Omental fat pad (tissue), 4 donors: ENCODE data around the gene DSE. TPM values are rescaled to one million over a fixed set of nuclear protein-coding genes. Genes with fewer than 3 reads are reported as not detected.

Source experiments
- ATAC-seq: fragments of 150-250 bp; one replicate; pipeline ENCODE4 v1.9.1; 2016; ENCODE audit warnings: mild to moderate bottlenecking, moderate library complexity; ENCODE audit not compliant: low FRiP score
- DNase-seq: peaks from one replicate; pipeline ENCODE4 v3.0.0-alpha.2; 2019; ENCODE audit warnings: low spot score
- total RNA-seq, 4 donors: library from RNA; depleted of rRNA; stranded (reverse); fragments of >200 nt; gene quantifications; one replicate each; pipeline ENCODE4 v1.1.0, GENCODE V29; 2016
- TF ChIP-seq, protein P1 (sequence below), 3 donors: fragments of 450-650 bp; IDR thresholded peaks; one replicate each; pipeline ENCODE4 v1.5.1; 2016 to 2017; ENCODE audit warnings: antibody characterized with exemption in 3 of 3, mild to moderate bottlenecking in 3 of 3, moderate library complexity in 2 of 3

Gene DSE
- total RNA-seq, 4 donors from 2014 or later = 80.9 to 145 (median 100) TPM

DNA sequence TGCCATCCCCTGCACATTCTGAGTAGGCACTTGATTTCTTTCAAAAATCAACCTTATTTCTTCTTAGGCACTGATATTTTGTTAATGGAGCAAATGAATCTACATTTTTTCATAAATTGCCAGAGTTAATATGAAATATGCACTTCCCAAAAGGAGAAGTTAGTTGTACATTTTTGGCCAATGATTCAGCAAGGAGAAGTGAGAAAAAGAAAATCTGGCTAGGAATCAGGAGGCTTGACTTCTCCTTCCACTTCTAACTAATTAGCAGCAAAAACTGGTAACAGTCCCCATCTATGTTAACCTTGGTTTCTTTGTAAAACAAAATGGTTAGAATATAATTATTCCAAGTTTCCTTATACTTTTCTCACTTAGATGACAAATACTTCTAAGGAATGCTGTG is 7.0 kb upstream of the DSE start:
- ATAC-seq (no peak), DNase-seq (no peak)
- TF ChIP-seq, protein P1, sequence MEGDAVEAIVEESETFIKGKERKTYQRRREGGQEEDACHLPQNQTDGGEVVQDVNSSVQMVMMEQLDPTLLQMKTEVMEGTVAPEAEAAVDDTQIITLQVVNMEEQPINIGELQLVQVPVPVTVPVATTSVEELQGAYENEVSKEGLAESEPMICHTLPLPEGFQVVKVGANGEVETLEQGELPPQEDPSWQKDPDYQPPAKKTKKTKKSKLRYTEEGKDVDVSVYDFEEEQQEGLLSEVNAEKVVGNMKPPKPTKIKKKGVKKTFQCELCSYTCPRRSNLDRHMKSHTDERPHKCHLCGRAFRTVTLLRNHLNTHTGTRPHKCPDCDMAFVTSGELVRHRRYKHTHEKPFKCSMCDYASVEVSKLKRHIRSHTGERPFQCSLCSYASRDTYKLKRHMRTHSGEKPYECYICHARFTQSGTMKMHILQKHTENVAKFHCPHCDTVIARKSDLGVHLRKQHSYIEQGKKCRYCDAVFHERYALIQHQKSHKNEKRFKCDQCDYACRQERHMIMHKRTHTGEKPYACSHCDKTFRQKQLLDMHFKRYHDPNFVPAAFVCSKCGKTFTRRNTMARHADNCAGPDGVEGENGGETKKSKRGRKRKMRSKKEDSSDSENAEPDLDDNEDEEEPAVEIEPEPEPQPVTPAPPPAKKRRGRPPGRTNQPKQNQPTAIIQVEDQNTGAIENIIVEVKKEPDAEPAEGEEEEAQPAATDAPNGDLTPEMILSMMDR (IDR thresholded peaks at IDR 0.05) = no peak

DNA sequence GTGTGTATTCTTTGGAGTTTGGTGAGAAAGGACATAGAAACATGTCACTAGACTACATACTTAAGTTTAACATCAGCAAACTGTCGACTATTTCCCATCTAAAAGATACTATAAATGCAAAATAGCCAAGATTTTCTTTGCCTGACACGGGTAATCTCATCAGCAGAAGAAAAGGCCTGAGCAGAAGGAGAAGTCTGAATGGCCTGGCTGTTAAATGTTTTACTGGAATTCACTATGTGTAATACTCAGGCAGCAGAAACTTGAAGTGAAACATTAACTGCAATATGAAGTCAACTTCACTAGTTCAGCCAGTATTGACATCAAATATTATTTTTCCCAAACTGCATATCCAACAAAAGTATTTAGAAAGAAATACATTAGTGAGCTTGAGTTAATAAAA is 6.4 kb upstream of the DSE start:
- TF ChIP-seq, protein P1 (IDR thresholded peaks at IDR 0.05) = no peak
- DNase-seq = no peak
- ATAC-seq = no peak

DNA sequence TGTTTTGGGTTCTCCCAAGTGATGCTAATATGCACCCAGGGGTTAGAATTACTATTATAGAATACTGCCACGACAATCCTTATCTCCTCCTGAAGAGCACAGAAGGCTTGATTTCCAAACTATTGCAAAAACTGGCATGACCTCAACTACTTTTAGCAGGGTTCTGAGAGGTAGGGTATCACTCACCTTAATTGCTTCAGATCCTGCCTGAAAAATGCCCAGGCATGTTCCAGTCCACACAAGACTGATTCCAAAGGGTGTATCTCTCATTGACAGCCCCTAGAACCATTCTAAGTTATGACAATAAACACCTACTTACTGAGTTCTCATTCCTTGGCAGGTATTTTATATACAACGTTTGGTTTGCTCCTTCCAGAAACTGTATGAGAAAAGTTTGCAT is 5.0 kb upstream of the DSE start:
- TF ChIP-seq, protein P1 (IDR thresholded peaks at IDR 0.05) = no peak
- ATAC-seq (no peak), DNase-seq (no peak)

DNA sequence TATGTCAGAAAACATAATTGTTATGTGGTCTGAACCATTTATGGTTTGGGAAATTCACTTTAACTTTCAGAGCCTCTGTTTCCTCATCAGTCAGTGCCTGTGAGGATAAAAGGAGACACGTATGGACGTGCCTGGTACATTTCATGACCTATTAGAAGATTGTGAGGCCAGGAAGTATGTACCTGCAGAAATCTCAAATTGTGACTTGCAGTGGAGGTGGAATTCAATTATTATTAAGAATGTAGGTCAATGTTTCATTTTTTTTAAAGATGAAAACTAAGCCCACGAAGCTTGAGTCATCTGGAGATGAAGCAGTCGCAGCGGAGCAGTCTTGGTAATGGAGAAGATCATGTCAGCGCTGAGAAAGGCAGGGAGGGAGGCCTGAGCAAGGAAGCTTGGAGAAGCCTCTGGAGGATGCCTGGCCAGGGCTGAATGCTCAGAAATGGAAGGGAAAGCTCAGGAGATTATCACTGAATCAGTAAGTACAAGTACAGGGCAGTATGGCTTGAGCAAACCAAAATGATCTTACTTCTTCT is 3.9 kb upstream of the DSE start:
- TF ChIP-seq, protein P1 (IDR thresholded peaks at IDR 0.05) = no peak
- ATAC-seq (no peak), DNase-seq (no peak)

GRCh38 chr6:116369540-116369939 is 1.2 kb upstream of the DSE start:
- ATAC-seq (no peak), DNase-seq (no peak)
- TF ChIP-seq, protein P1 (IDR thresholded peaks at IDR 0.05) = no peak

GRCh38 chr6:116369964-116370759 is 585 bp upstream of the DSE start:
- ATAC-seq = peak; percentile 21
- TF ChIP-seq, protein P1 (IDR thresholded peaks at IDR 0.05) = no peak
- no peak for DNase-seq
